HepG2 (cell line): ENCODE measurements around the gene CMYA5.

Experiments
- GATAD2A ChIP-seq: IDR thresholded peaks from 2 replicates; pipeline ENCODE4 v1.6.1; 2016
- HMG20A ChIP-seq: IDR thresholded peaks from 2 replicates; pipeline ENCODE4 v1.6.1; 2016; ENCODE audit warnings: borderline replicate concordance
- RAD21 ChIP-seq: fragments of 450-650 bp; formaldehyde crosslinking; IDR thresholded peaks from 2 replicates; pipeline ENCODE4 v1.5.0; 2020; ENCODE audit warnings: mild to moderate bottlenecking
- TAF1 ChIP-seq: sonication (generic); formaldehyde crosslinking; IDR thresholded peaks from 2 replicates; pipeline ENCODE4 v1.4.0; 2020; ENCODE audit warnings: missing genetic modification reagents
- TF ChIP-seq, protein P1 (sequence below): IDR thresholded peaks from 2 replicates; pipeline ENCODE4 v1.6.1; 2016; ENCODE audit warnings: mild to moderate bottlenecking
- TF ChIP-seq, protein P2 (sequence below): sonication (generic); formaldehyde crosslinking; IDR thresholded peaks from 2 replicates; pipeline ENCODE4 v1.5.0; 2020; ENCODE audit warnings: missing genetic modification reagents, mild to moderate bottlenecking, borderline replicate concordance
- TF ChIP-seq, protein P3 (sequence below): sonication (generic); formaldehyde crosslinking; IDR thresholded peaks from 2 replicates; pipeline ENCODE4 v1.4.0; 2020; ENCODE audit warnings: missing genetic modification reagents, borderline replicate concordance
- TF ChIP-seq, protein P4 (sequence below): sonication (generic); formaldehyde crosslinking; IDR thresholded peaks from 2 replicates; pipeline ENCODE4 v1.5.0; 2020; ENCODE audit warnings: mild to moderate bottlenecking, missing genetic modification reagents, moderate library complexity

DNA sequence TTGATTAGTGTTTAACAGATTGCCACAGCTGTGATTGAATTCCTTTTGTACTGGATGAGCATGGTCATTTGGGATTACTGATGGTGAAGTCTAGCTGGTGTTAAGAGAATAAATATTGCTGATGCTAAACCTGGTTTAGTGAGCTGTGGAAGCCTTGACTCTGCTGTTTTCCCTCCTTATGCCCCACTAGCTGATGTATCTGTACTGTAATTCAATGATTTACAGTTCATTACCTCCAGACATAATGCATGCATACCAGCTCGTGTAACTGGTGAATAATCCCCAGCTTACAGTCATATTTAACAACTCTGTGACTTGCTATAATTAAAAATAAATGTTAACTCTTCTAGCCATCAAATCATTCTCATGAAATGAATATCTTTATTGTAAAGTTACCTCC is 1.7 kb upstream of the CMYA5 start:
- TF ChIP-seq TAF1 (CRISPR knock-in tag) (no peak), HMG20A (CRISPR knock-in tag) (no peak), RAD21 (no peak), GATAD2A (no peak)
- TF ChIP-seq, protein P1, sequence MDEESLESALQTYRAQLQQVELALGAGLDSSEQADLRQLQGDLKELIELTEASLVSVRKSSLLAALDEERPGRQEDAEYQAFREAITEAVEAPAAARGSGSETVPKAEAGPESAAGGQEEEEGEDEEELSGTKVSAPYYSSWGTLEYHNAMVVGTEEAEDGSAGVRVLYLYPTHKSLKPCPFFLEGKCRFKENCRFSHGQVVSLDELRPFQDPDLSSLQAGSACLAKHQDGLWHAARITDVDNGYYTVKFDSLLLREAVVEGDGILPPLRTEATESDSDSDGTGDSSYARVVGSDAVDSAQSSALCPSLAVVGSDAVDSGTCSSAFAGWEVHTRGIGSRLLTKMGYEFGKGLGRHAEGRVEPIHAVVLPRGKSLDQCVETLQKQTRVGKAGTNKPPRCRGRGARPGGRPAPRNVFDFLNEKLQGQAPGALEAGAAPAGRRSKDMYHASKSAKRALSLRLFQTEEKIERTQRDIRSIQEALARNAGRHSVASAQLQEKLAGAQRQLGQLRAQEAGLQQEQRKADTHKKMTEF (CRISPR knock-in tag), result no peak
- TF ChIP-seq, protein P2, sequence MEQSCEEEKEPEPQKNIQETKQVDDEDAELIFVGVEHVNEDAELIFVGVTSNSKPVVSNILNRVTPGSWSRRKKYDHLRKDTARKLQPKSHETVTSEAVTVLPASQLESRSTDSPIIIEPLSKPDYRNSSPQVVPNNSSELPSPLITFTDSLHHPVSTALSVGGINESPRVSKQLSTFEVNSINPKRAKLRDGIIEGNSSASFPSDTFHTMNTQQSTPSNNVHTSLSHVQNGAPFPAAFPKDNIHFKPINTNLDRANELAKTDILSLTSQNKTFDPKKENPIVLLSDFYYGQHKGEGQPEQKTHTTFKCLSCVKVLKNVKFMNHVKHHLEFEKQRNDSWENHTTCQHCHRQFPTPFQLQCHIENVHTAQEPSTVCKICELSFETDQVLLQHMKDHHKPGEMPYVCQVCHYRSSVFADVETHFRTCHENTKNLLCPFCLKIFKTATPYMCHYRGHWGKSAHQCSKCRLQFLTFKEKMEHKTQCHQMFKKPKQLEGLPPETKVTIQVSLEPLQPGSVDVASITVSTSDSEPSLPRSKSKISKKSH (CRISPR knock-in tag), result no peak
- TF ChIP-seq, protein P3, sequence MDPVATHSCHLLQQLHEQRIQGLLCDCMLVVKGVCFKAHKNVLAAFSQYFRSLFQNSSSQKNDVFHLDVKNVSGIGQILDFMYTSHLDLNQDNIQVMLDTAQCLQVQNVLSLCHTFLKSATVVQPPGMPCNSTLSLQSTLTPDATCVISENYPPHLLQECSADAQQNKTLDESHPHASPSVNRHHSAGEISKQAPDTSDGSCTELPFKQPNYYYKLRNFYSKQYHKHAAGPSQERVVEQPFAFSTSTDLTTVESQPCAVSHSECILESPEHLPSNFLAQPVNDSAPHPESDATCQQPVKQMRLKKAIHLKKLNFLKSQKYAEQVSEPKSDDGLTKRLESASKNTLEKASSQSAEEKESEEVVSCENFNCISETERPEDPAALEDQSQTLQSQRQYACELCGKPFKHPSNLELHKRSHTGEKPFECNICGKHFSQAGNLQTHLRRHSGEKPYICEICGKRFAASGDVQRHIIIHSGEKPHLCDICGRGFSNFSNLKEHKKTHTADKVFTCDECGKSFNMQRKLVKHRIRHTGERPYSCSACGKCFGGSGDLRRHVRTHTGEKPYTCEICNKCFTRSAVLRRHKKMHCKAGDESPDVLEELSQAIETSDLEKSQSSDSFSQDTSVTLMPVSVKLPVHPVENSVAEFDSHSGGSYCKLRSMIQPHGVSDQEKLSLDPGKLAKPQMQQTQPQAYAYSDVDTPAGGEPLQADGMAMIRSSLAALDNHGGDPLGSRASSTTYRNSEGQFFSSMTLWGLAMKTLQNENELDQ, result no peak
- TF ChIP-seq, protein P4, sequence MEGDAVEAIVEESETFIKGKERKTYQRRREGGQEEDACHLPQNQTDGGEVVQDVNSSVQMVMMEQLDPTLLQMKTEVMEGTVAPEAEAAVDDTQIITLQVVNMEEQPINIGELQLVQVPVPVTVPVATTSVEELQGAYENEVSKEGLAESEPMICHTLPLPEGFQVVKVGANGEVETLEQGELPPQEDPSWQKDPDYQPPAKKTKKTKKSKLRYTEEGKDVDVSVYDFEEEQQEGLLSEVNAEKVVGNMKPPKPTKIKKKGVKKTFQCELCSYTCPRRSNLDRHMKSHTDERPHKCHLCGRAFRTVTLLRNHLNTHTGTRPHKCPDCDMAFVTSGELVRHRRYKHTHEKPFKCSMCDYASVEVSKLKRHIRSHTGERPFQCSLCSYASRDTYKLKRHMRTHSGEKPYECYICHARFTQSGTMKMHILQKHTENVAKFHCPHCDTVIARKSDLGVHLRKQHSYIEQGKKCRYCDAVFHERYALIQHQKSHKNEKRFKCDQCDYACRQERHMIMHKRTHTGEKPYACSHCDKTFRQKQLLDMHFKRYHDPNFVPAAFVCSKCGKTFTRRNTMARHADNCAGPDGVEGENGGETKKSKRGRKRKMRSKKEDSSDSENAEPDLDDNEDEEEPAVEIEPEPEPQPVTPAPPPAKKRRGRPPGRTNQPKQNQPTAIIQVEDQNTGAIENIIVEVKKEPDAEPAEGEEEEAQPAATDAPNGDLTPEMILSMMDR, result no peak
